PC-9 (cell line): ENCODE data around the gene LRP1B. TPM values are rescaled to one million over a fixed set of nuclear protein-coding genes. Genes with fewer than 3 reads are reported as not detected.

Source experiments
- BruUV-seq: library from RNA; stranded (reverse); fragments of 400-500 nt; replicated peaks from 2 replicates; lab custom pipeline; 2021; lab: Mats Ljungman, UMichigan
- CTCF ChIA-PET: fragments of 300-600 bp; sonication (Branson Sonifier 250); formaldehyde crosslinking; loops from one replicate; lab custom pipeline; 2022; ENCODE audit warnings: antibody characterized with exemption; lab: Charles Lee
- POLR2A ChIA-PET: fragments of 300-600 bp; sonication (Branson Sonifier 250); formaldehyde crosslinking; loops from one replicate; lab custom pipeline; 2022; ENCODE audit warnings: antibody characterized with exemption; ENCODE audit not compliant: unreplicated experiment; lab: Charles Lee
- DNase-seq, 2 experiments: peaks; one replicate each; pipeline versions ENCODE4 v3.0.0 to v3.0.0-alpha.2; 2015 to 2022; ENCODE audit warnings: mixed read lengths in 1 of 2
- H2AFZ ChIP-seq: fragments of 200-600 bp; sonication (generic); 2 replicates; pipeline ENCODE4 v1.8.1; 2017; ENCODE audit warnings: antibody characterized with exemption
- H3F3A ChIP-seq: fragments of 200-600 bp; sonication (generic); 2 replicates; pipeline ENCODE4 v1.8.1; 2017; ENCODE audit warnings: antibody characterized with exemption, mild to moderate bottlenecking, low read depth; ENCODE audit not compliant: insufficient read depth
- H3K27ac ChIP-seq: fragments of 200-600 bp; sonication (generic); 2 replicates; pipeline ENCODE4 v1.6.1; 2016; ENCODE audit warnings: mixed run types
- H3K27me3 ChIP-seq: fragments of 200-600 bp; sonication (generic); 2 replicates; pipeline ENCODE4 v1.6.1; 2016; ENCODE audit warnings: low read depth, mixed run types; ENCODE audit not compliant: insufficient read depth
- H3K36me3 ChIP-seq: fragments of 200-600 bp; sonication (generic); 2 replicates; pipeline ENCODE4 v1.6.1; 2016; ENCODE audit warnings: low read depth, mixed run types
- H3K4me1 ChIP-seq: fragments of 200-600 bp; sonication (generic); replicated peaks from 2 replicates; pipeline ENCODE4 v1.6.1; 2016; ENCODE audit warnings: mixed run types; ENCODE audit not compliant: insufficient read depth
- H3K4me2 ChIP-seq: fragments of 200-600 bp; sonication (generic); 2 replicates; pipeline ENCODE4 v1.6.1; 2017; ENCODE audit warnings: mixed run types
- H3K4me3 ChIP-seq: fragments of 200-600 bp; sonication (generic); 2 replicates; pipeline ENCODE4 v1.6.1; 2016; ENCODE audit warnings: mixed run types
- H3K79me2 ChIP-seq: fragments of 200-600 bp; sonication (generic); 2 replicates; pipeline ENCODE4 v1.6.1; 2017; ENCODE audit warnings: low read depth, mixed run types
- H3K9me2 ChIP-seq: fragments of 200-600 bp; sonication (generic); 2 replicates; pipeline ENCODE4 v1.8.1; 2017; ENCODE audit warnings: mild to moderate bottlenecking; ENCODE audit not compliant: insufficient read depth
- H3K9me3 ChIP-seq: fragments of 200-600 bp; sonication (generic); 2 replicates; pipeline ENCODE4 v1.8.1; 2016; ENCODE audit warnings: low read depth; ENCODE audit not compliant: insufficient read depth
- H4K20me1 ChIP-seq: fragments of 200-600 bp; sonication (generic); 2 replicates; pipeline ENCODE4 v1.8.1; 2017; ENCODE audit not compliant: insufficient read depth
- CTCF ChIP-seq: fragments of 200-600 bp; sonication (generic); conservative IDR thresholded peaks from 2 replicates; pipeline ENCODE4 v1.6.1; 2017; ENCODE audit warnings: mixed run types, antibody characterized with exemption, mild to moderate bottlenecking, moderate library complexity
- EZH2 ChIP-seq: fragments of 200-600 bp; sonication (generic); IDR thresholded peaks from 2 replicates; pipeline ENCODE4 v1.8.0; 2017; ENCODE audit warnings: antibody characterized with exemption, low read depth
- intact Hi-C: fragments of 100-400 bp; cut with micrococcal nuclease; formaldehyde crosslinking; loops from one replicate; pipeline ENCODE4 v1.10.0; 2022; ENCODE audit not compliant: unreplicated experiment
- total RNA-seq: library from RNA; stranded (reverse); gene quantifications from 2 replicates; pipeline ENCODE4 v1.2.3, GENCODE V29; 2021

LRP1B gene
- total RNA-seq, 1 experiment from 2014 or later: 1.7 TPM

GRCh38 chr2:140929849-140930248 lies 1201.0 kb downstream of the LRP1B start:
- Histone ChIP-seq H4K20me1 (no peaks in the 10 kb centered on the region), H3K79me2 (no peaks in the 10 kb centered on the region), H3K4me3 (no peak overlapping the region), H3K4me2 (no peak overlapping the region), H3K4me1 (no peaks in the 10 kb centered on the region), H2AFZ (no peak overlapping the region), H3K27ac (no peak overlapping the region), H3K36me3 (no peaks in the 10 kb centered on the region), H3F3A (no peaks in the 10 kb centered on the region), H3K27me3 (no peaks in the 10 kb centered on the region), H3K9me3 (no peaks in the 10 kb centered on the region), H3K9me2 (no peaks in the 10 kb centered on the region)
- no peak for DNase-seq
- BruUV-seq: no TSS peak
- CTCF ChIA-PET: no interaction called here
- TF ChIP-seq CTCF (no peak), EZH2 (no peak)
- intact Hi-C loops: no loop called here
- POLR2A ChIA-PET: no interaction called here

GRCh38 chr2:140918426-140918825 lies 1212.4 kb downstream of the LRP1B start:
- ChIA-PET POLR2A (no interaction called here), CTCF (no interaction called here)
- no peak for TF ChIP-seq CTCF
- TF ChIP-seq EZH2: no peak
- H3K4me1 ChIP-seq: no peaks in the 10 kb centered on the region
- no peaks in the 10 kb centered on the region for H3K79me2 ChIP-seq
- no peaks in the 10 kb centered on the region for H3K9me2 ChIP-seq
- no peaks in the 10 kb centered on the region for H3F3A ChIP-seq
- H3K27ac ChIP-seq: no peak overlapping the region
- H3K4me2 ChIP-seq: no peak overlapping the region
- no peaks in the 10 kb centered on the region for H3K36me3 ChIP-seq
- intact Hi-C loops: no loop called here
- H3K27me3 ChIP-seq: no peaks in the 10 kb centered on the region
- H2AFZ ChIP-seq: no peak overlapping the region
- H3K4me3 ChIP-seq: no peak overlapping the region
- H3K9me3 ChIP-seq: no peaks in the 10 kb centered on the region
- DNase-seq: no peak
- BruUV-seq: no TSS peak
- H4K20me1 ChIP-seq: no peaks in the 10 kb centered on the region

DNA sequence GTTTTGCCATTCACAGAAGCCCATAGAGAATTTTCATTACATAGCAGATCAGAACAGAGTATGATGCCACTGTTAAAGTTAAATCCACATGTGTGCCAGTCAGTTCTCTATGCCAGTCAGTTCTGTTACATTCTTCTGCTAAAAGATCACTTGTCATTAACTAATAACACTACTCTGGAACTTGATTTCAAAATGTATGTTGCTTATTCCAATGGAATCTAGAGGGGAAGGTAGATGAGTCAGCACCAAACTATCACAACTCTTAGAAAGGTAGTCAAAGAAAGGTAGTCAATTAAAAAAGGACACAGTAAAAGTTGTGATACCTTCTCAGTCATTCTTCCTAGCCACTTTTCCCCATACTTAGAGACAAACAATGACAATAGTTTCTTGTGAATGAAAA lies 1214.4 kb downstream of the LRP1B start:
- no peak for DNase-seq
- CTCF ChIA-PET: no interaction called here
- H3K9me2 ChIP-seq: no peaks in the 10 kb centered on the region
- H3K27ac ChIP-seq: no peak overlapping the region
- H3K79me2 ChIP-seq: no peaks in the 10 kb centered on the region
- H4K20me1 ChIP-seq: no peaks in the 10 kb centered on the region
- no peaks in the 10 kb centered on the region for H3K9me3 ChIP-seq
- POLR2A ChIA-PET: no interaction called here
- H3K36me3 ChIP-seq: no peaks in the 10 kb centered on the region
- H3F3A ChIP-seq: no peaks in the 10 kb centered on the region
- H3K4me2 ChIP-seq: no peak overlapping the region
- no TSS peak for BruUV-seq
- TF ChIP-seq EZH2 (no peak), CTCF (no peak)
- intact Hi-C loops: no loop called here
- no peaks in the 10 kb centered on the region for H3K27me3 ChIP-seq
- no peak overlapping the region for H3K4me3 ChIP-seq
- H3K4me1 ChIP-seq: no peaks in the 10 kb centered on the region
- no peak overlapping the region for H2AFZ ChIP-seq
